Transverse colon (tissue), 4 donors: ENCODE results near the gene DAAM1.
A peak's percentile ranks its signal among the peaks of the same experiment; 100 is the strongest.

Experiments used
- CTCF ChIP-seq, 5 experiments: fragments of 200-600 bp in 3 of 5; fragments of 450-650 bp in 2 of 5; sonication (generic) in 3 of 5; IDR thresholded peaks; 1 replicate in 2 of 5; 2 replicates in 3 of 5; pipeline ENCODE4 v1.5.1; 2016 to 2017; ENCODE audit warnings: antibody characterized with exemption in 5 of 5, inconsistent platforms in 3 of 5, mild to moderate bottlenecking in 2 of 5, moderate library complexity in 1 of 5
- EP300 ChIP-seq: sonication (generic); formaldehyde crosslinking; IDR thresholded peaks from one replicate; pipeline ENCODE4 v1.6.1; 2017; ENCODE audit warnings: antibody characterized with exemption, low read depth
- POLR2A ChIP-seq: fragments of 450-650 bp; IDR thresholded peaks from one replicate; pipeline ENCODE4 v1.6.1; 2016; ENCODE audit warnings: antibody characterized with exemption, mild to moderate bottlenecking, moderate library complexity
- POLR2AphosphoS5 ChIP-seq, 3 donors: sonication (generic); formaldehyde crosslinking; IDR thresholded peaks; one replicate each; pipeline ENCODE4 v1.6.1; 2016; ENCODE audit warnings: antibody characterized with exemption in 3 of 3

GRCh38 chr14:59333668-59334067 lies 145.2 kb downstream of the DAAM1 start:
- TF ChIP-seq EP300 (peak; percentile 54), CTCF (IDR thresholded peaks at IDR 0.05) (no peak), POLR2A (no peak), POLR2AphosphoS5 (IDR thresholded peaks at IDR 0.05) (peak; percentile 50 to 75 (median 62))
